H9 (cell line): ENCODE measurements around the gene KRT1. TPM values are rescaled to one million over a fixed set of nuclear protein-coding genes. Genes with fewer than 3 reads are reported as not detected.

ENCODE experiments used
- DNase-seq: peaks from one replicate; pipeline ENCODE4 v3.0.0-alpha.2; 2017
- H2AFZ ChIP-seq: one replicate; pipeline ENCODE4 v1.6.1; 2013; ENCODE audit warnings: mild to moderate bottlenecking, low read length, control low read depth, moderate library complexity
- H2AK5ac ChIP-seq: 2 replicates; pipeline ENCODE4 v1.6.1; 2013; ENCODE audit warnings: low read length, control low read depth, mixed read lengths; ENCODE audit not compliant: insufficient read length
- H2BK120ac ChIP-seq: one replicate; pipeline ENCODE4 v1.6.1; 2013; ENCODE audit warnings: low read depth, mild to moderate bottlenecking, low read length, control low read depth, inconsistent platforms; ENCODE audit not compliant: poor library complexity, severe bottlenecking
- H2BK12ac ChIP-seq: 2 replicates; pipeline ENCODE4 v1.6.1; 2013; ENCODE audit warnings: low read length, control low read depth, mixed read lengths, low read depth; ENCODE audit not compliant: insufficient read length
- H2BK15ac ChIP-seq: 2 replicates; pipeline ENCODE4 v1.6.1; 2013; ENCODE audit warnings: low read depth, low read length, control low read depth
- H2BK20ac ChIP-seq: one replicate; pipeline ENCODE4 v1.6.1; 2013; ENCODE audit warnings: low read depth, mild to moderate bottlenecking, low read length, control low read depth, inconsistent platforms; ENCODE audit not compliant: poor library complexity, severe bottlenecking
- H2BK5ac ChIP-seq: 2 replicates; pipeline ENCODE4 v1.6.1; 2013; ENCODE audit warnings: low read length, control low read depth, mixed read lengths; ENCODE audit not compliant: insufficient read length
- H3K14ac ChIP-seq: 2 replicates; pipeline ENCODE4 v1.6.1; 2013; ENCODE audit warnings: low read length, control low read depth; ENCODE audit not compliant: insufficient read depth
- H3K18ac ChIP-seq: 2 replicates; pipeline ENCODE4 v1.6.1; 2013; ENCODE audit warnings: low read depth, mild to moderate bottlenecking, mixed read lengths, low read length, control low read depth; ENCODE audit not compliant: insufficient read length
- H3K23ac ChIP-seq: 2 replicates; pipeline ENCODE4 v1.6.1; 2013; ENCODE audit warnings: low read length, control low read depth, mixed read lengths, low read depth; ENCODE audit not compliant: insufficient read length
- H3K23me2 ChIP-seq: 2 replicates; pipeline ENCODE4 v1.6.1; 2013; ENCODE audit warnings: low read depth, mild to moderate bottlenecking, mixed read lengths, low read length, control low read depth; ENCODE audit not compliant: insufficient read length, poor library complexity, severe bottlenecking
- H3K27ac ChIP-seq: 2 replicates; pipeline ENCODE4 v1.5.1; 2013; ENCODE audit warnings: low read length, control low read depth, mixed read lengths, low read depth; ENCODE audit not compliant: insufficient read length
- H3K27me3 ChIP-seq: 2 replicates; pipeline ENCODE4 v1.6.1; 2013; ENCODE audit warnings: low read length, control low read depth, inconsistent platforms; ENCODE audit not compliant: insufficient read depth
- H3K4ac ChIP-seq: 2 replicates; pipeline ENCODE4 v1.6.1; 2013; ENCODE audit warnings: low read depth, mild to moderate bottlenecking, control low read depth, inconsistent platforms, low read length, moderate library complexity
- H3K4me1 ChIP-seq: 2 replicates; pipeline ENCODE4 v1.6.1; 2013; ENCODE audit warnings: low read length, control low read depth, inconsistent platforms; ENCODE audit not compliant: insufficient read depth
- H3K4me2 ChIP-seq: 2 replicates; pipeline ENCODE4 v1.6.1; 2013; ENCODE audit warnings: low read length, control low read depth, mixed read lengths; ENCODE audit not compliant: insufficient read length, insufficient read depth
- H3K56ac ChIP-seq: 2 replicates; pipeline ENCODE4 v1.6.1; 2013; ENCODE audit warnings: low read depth, mild to moderate bottlenecking, mixed read lengths, low read length, control low read depth; ENCODE audit not compliant: insufficient read length
- H3K79me1 ChIP-seq: 2 replicates; pipeline ENCODE4 v1.6.1; 2013; ENCODE audit warnings: low read depth, mild to moderate bottlenecking, moderate library complexity, low read length, control low read depth, inconsistent platforms; ENCODE audit not compliant: insufficient read depth, poor library complexity, severe bottlenecking
- H3K79me2 ChIP-seq: 2 replicates; pipeline ENCODE4 v1.6.1; 2013; ENCODE audit warnings: low read length, control low read depth, inconsistent platforms; ENCODE audit not compliant: insufficient read depth
- H3K9ac ChIP-seq: 2 replicates; pipeline ENCODE4 v1.6.1; 2013; ENCODE audit warnings: low read length, control low read depth, mixed read lengths; ENCODE audit not compliant: insufficient read length; ENCODE audit errors: extremely low read depth
- H3K9me3 ChIP-seq: one replicate; pipeline ENCODE4 v1.6.1; 2013; ENCODE audit warnings: low read depth, low read length, inconsistent platforms; ENCODE audit not compliant: control insufficient read depth
- H3T11ph ChIP-seq: one replicate; pipeline ENCODE4 v1.6.1; 2013; ENCODE audit warnings: mild to moderate bottlenecking, low read length, control low read depth, inconsistent platforms
- H4K20me1 ChIP-seq: one replicate; pipeline ENCODE4 v1.6.1; 2013; ENCODE audit not compliant: control insufficient read depth, insufficient read length, insufficient read depth
- H4K5ac ChIP-seq: 2 replicates; pipeline ENCODE4 v1.6.1; 2013; ENCODE audit warnings: low read depth, mild to moderate bottlenecking, mixed read lengths, low read length, control low read depth; ENCODE audit not compliant: insufficient read length
- H4K8ac ChIP-seq: replicated peaks from 2 replicates; pipeline ENCODE4 v1.6.1; 2013; ENCODE audit warnings: low read length, control low read depth, mixed read lengths, low read depth; ENCODE audit not compliant: insufficient read length
- H4K91ac ChIP-seq: 2 replicates; pipeline ENCODE4 v1.6.1; 2013; ENCODE audit warnings: low read depth, mild to moderate bottlenecking, moderate library complexity, mixed read lengths, low read length, control low read depth; ENCODE audit not compliant: insufficient read length
- H3K27ac Mint-ChIP-seq, 3 experiments: 2 replicates in 2 of 3; 3 replicates in 1 of 3; pipeline ENCODE4 v1.8.0; 2020 to 2021; ENCODE audit warnings: mixed read lengths in 3 of 3, mild to moderate bottlenecking in 1 of 3, moderate library complexity in 1 of 3
- H3K27me3 Mint-ChIP-seq: 2 replicates; pipeline ENCODE4 v1.8.0; 2021; ENCODE audit warnings: low read depth, mild to moderate bottlenecking, moderate library complexity, mixed read lengths
- H3K36me3 Mint-ChIP-seq, 3 experiments: 2 replicates in 2 of 3; 3 replicates in 1 of 3; pipeline ENCODE4 v1.8.0; 2020 to 2021; ENCODE audit warnings: low read depth in 3 of 3, mixed read lengths in 3 of 3; ENCODE audit not compliant: insufficient read depth in 1 of 3
- H3K4me1 Mint-ChIP-seq, 2 experiments: 2 replicates each; pipeline ENCODE4 v1.8.0; 2020; ENCODE audit warnings: mixed read lengths in 2 of 2
- H3K4me3 Mint-ChIP-seq, 2 experiments: 2 replicates in 1 of 2; 3 replicates in 1 of 2; pipeline ENCODE4 v1.8.0; 2020 to 2021; ENCODE audit warnings: mild to moderate bottlenecking in 2 of 2, mixed read lengths in 2 of 2, moderate library complexity in 1 of 2
- H3K9me3 Mint-ChIP-seq, 2 experiments: 2 replicates in 1 of 2; 3 replicates in 1 of 2; pipeline ENCODE4 v1.8.0; 2020; ENCODE audit warnings: mild to moderate bottlenecking in 2 of 2, mixed read lengths in 2 of 2, moderate library complexity in 1 of 2
- CTCF ChIP-seq: fragments of 200-600 bp; sonication (generic); conservative IDR thresholded peaks from 3 replicates; pipeline ENCODE4 v1.8.0; 2021; ENCODE audit warnings: antibody characterized with exemption, mild to moderate bottlenecking
- WGBS: extraction: QIAGEN DNeasy Blood & Tissue Kit; methylation state at CpG from one replicate; pipeline ENCODE4 v1.1.7; 2013; ENCODE audit warnings: missing lambda C conversion rate, low lambda C conversion rate, mixed read lengths; ENCODE audit not compliant: insufficient read length; ENCODE audit errors: extremely low coverage; 5-methylcytosine and 5-hydroxymethylcytosine counted together
- total RNA-seq: library from RNA; stranded (reverse); gene quantifications from 2 replicates; pipeline ENCODE4 v1.2.1, GENCODE V29; 2021

KRT1 gene
- total RNA-seq, 1 experiment from 2014 or later: not detected

GRCh38 chr12:52690351-52691075, 10.3 kb upstream of the KRT1 start:
- no peaks in the 10 kb centered on the region; the same call in 1 of the 2 replicates for H3K27me3 ChIP-seq
- no peak overlapping the region for H3K9ac ChIP-seq

More at GRCh38 chr12:52690351-52691075, 10.3 kb upstream of the KRT1 start:
- H3K9me3 ChIP-seq: no peaks in the 10 kb centered on the region
- H2AK5ac ChIP-seq: no peak overlapping the region
- no CpG with 5 or more reads among the region's 8 CpGs for WGBS
- H2BK12ac ChIP-seq: no peak overlapping the region
- H3K36me3 Mint-ChIP-seq: no peaks in the 10 kb centered on the region
- H2BK20ac ChIP-seq: no peak overlapping the region
- no peak overlapping the region for H2BK120ac ChIP-seq
- H2BK5ac ChIP-seq: no peak overlapping the region
- no peak overlapping the region for H3K23ac ChIP-seq
- H4K91ac ChIP-seq: no peak overlapping the region
- peak overlapping the region; percentile 65 to 74 for H3K4me3 Mint-ChIP-seq
- no peak for TF ChIP-seq CTCF
- H3K27ac Mint-ChIP-seq: peak overlapping the region in 1 of 3 experiments; percentile 29; a peak in 1 of 7 replicates
- peak overlapping the region; percentile 41 for H2AFZ ChIP-seq
- no peak overlapping the region for H3K56ac ChIP-seq
- H3K4me1 Mint-ChIP-seq: peaks cover 10 to 16% of the 10 kb centered on the region in 2 experiments
- no peak overlapping the region for H3K4ac ChIP-seq
- H3K4me2 ChIP-seq: peak overlapping the region; percentile 5
- DNase-seq: no peak
- H3K18ac ChIP-seq: no peak overlapping the region
- no peak overlapping the region for H3T11ph ChIP-seq
- no peaks in the 10 kb centered on the region for H3K9me3 Mint-ChIP-seq
- H4K20me1 ChIP-seq: peaks cover 2% of the 10 kb centered on the region
- H3K79me2 ChIP-seq: no peaks in the 10 kb centered on the region
- peaks cover 9% of the 10 kb centered on the region for H3K23me2 ChIP-seq
- H3K14ac ChIP-seq: peak overlapping the region; percentile 26; the same call in 1 of the 2 replicates
- no peak overlapping the region for H4K8ac ChIP-seq
- peaks cover 3% of the 10 kb centered on the region; the same call in 1 of the 2 replicates for H3K4me1 ChIP-seq
- H3K79me1 ChIP-seq: no peaks in the 10 kb centered on the region
- H2BK15ac ChIP-seq: no peak overlapping the region
- H3K27me3 Mint-ChIP-seq: peaks cover 73% of the 10 kb centered on the region
- no peak overlapping the region for H3K27ac ChIP-seq
- no peak overlapping the region for H4K5ac ChIP-seq
